MM.1S (cell line): ENCODE data around the gene TMEM14B.

Source experiments
- DNase-seq: peaks from one replicate; pipeline ENCODE4 v3.0.0-alpha.2; 2015
- H2AFZ ChIP-seq: fragments of 300-600 bp; sonication (generic); 2 replicates; pipeline ENCODE4 v1.6.0; 2016; ENCODE audit warnings: antibody characterized with exemption, low read length
- H3F3A ChIP-seq: fragments of 300-600 bp; sonication (generic); 2 replicates; pipeline ENCODE4 v1.6.1; 2016; ENCODE audit warnings: mild to moderate bottlenecking, antibody characterized with exemption, low read length, moderate library complexity, mixed read lengths; ENCODE audit not compliant: insufficient read depth
- H3K27ac ChIP-seq: fragments of 300-600 bp; sonication (generic); 2 replicates; pipeline ENCODE4 v1.5.1; 2016; ENCODE audit warnings: mild to moderate bottlenecking, low read length
- H3K27me3 ChIP-seq: fragments of 300-600 bp; sonication (generic); replicated peaks from 2 replicates; pipeline ENCODE4 v1.6.0; 2016; ENCODE audit warnings: low read length; ENCODE audit not compliant: insufficient read depth
- H3K36me3 ChIP-seq: fragments of 300-600 bp; sonication (generic); replicated peaks from 2 replicates; pipeline ENCODE4 v1.6.1; 2016; ENCODE audit warnings: mild to moderate bottlenecking, low read length, mixed read lengths; ENCODE audit not compliant: insufficient read depth
- H3K4me1 ChIP-seq: fragments of 300-600 bp; sonication (generic); 2 replicates; pipeline ENCODE4 v1.6.1; 2016; ENCODE audit warnings: low read length, mixed read lengths
- H3K4me2 ChIP-seq: fragments of 300-600 bp; sonication (generic); 2 replicates; pipeline ENCODE4 v1.6.0; 2016; ENCODE audit warnings: low read depth, low read length
- H3K4me3 ChIP-seq: fragments of 300-600 bp; sonication (generic); 2 replicates; pipeline ENCODE4 v1.5.1; 2016; ENCODE audit warnings: low read length, mixed read lengths
- H3K79me2 ChIP-seq: fragments of 300-600 bp; sonication (generic); 2 replicates; pipeline ENCODE4 v1.6.1; 2016; ENCODE audit warnings: mixed run types, low read length, mixed read lengths
- H3K9ac ChIP-seq: fragments of 300-600 bp; sonication (generic); 2 replicates; pipeline ENCODE4 v1.6.1; 2016; ENCODE audit warnings: low read length, mixed read lengths
- H3K9me2 ChIP-seq: fragments of 300-600 bp; sonication (generic); replicated peaks from 2 replicates; pipeline ENCODE4 v1.6.1; 2016; ENCODE audit warnings: mild to moderate bottlenecking, low read length, mixed read lengths; ENCODE audit not compliant: insufficient read depth
- H3K9me3 ChIP-seq: fragments of 300-600 bp; sonication (generic); replicated peaks from 2 replicates; pipeline ENCODE4 v1.6.1; 2016; ENCODE audit warnings: mild to moderate bottlenecking, low read length, mixed read lengths; ENCODE audit not compliant: insufficient read depth
- H4K20me1 ChIP-seq: fragments of 300-600 bp; sonication (generic); 2 replicates; pipeline ENCODE4 v1.6.1; 2016; ENCODE audit warnings: mild to moderate bottlenecking, low read length, moderate library complexity, mixed read lengths; ENCODE audit not compliant: insufficient read depth
- EZH2 ChIP-seq: fragments of 300-600 bp; sonication (generic); optimal IDR thresholded peaks from 2 replicates; pipeline ENCODE3; 2017; ENCODE audit warnings: low read depth, mild to moderate bottlenecking, antibody characterized with exemption, low read length, mixed read lengths
- EZH2phosphoT487 ChIP-seq: fragments of 300-600 bp; sonication (generic); IDR thresholded peaks from 2 replicates; pipeline ENCODE4 v1.6.1; 2018; ENCODE audit warnings: antibody characterized with exemption, low read length
- TF ChIP-seq, protein P1 (sequence below): fragments of 300-600 bp; sonication (generic); IDR thresholded peaks from 2 replicates; pipeline ENCODE4 v1.5.1; 2016; ENCODE audit warnings: antibody characterized with exemption, low read length, mixed read lengths

Gene TMEM14B

DNA sequence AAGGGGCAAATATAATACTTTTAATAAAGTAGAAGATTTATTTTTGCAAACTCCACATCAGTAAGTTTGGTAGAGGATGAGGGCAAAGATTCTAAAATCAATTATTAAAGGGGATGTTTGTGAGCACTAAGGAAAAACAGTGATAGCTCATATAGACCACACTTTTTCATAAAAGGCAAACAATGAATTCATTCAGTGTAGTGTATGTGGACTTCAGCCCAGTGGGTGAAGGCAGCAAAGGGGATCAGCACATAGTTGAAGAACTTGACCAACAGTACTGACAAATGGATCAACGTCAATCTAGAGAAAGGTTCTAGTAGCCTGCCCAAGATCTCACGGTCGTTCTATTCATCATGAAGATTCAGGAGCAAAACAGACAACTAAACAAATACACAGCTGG lies 45.4 kb downstream of the TMEM14B start:
- DNase-seq, result no peak
- H3K9me3 ChIP-seq, result no peaks in the 10 kb centered on the region
- no peaks in the 10 kb centered on the region for H3K9me2 ChIP-seq
- no peak overlapping the region for H3K9ac ChIP-seq
- H3K4me3 ChIP-seq, result no peak overlapping the region
- H4K20me1 ChIP-seq, result no peaks in the 10 kb centered on the region
- H3K27ac ChIP-seq, result no peak overlapping the region
- no peak overlapping the region for H2AFZ ChIP-seq
- H3F3A ChIP-seq, result no peaks in the 10 kb centered on the region
- H3K79me2 ChIP-seq, result no peaks in the 10 kb centered on the region
- H3K4me2 ChIP-seq, result no peak overlapping the region
- TF ChIP-seq, protein P1, sequence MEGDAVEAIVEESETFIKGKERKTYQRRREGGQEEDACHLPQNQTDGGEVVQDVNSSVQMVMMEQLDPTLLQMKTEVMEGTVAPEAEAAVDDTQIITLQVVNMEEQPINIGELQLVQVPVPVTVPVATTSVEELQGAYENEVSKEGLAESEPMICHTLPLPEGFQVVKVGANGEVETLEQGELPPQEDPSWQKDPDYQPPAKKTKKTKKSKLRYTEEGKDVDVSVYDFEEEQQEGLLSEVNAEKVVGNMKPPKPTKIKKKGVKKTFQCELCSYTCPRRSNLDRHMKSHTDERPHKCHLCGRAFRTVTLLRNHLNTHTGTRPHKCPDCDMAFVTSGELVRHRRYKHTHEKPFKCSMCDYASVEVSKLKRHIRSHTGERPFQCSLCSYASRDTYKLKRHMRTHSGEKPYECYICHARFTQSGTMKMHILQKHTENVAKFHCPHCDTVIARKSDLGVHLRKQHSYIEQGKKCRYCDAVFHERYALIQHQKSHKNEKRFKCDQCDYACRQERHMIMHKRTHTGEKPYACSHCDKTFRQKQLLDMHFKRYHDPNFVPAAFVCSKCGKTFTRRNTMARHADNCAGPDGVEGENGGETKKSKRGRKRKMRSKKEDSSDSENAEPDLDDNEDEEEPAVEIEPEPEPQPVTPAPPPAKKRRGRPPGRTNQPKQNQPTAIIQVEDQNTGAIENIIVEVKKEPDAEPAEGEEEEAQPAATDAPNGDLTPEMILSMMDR, result no peak
- TF ChIP-seq EZH2 (no peak), EZH2phosphoT487 (no peak)
- no peaks in the 10 kb centered on the region for H3K4me1 ChIP-seq
- H3K27me3 ChIP-seq, result no peaks in the 10 kb centered on the region
- H3K36me3 ChIP-seq, result no peaks in the 10 kb centered on the region

DNA sequence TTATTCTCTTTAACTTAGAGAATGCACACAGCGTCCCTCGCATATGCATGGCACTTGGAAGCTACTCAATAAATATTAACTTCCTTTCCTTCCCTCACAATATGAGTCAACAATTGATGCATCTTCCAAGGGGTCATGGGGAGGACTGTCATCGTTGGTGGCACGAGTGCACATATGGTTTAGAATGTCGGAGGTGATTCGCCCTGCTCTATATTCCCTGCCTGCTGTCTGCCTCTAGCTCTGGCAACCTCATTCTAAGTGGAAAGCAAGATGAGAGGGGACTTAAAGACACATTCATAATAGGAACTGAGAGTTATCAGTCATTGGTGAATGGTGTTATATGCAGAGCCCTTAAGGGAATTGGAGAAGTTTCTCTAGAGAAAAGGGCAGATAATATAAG lies 46.1 kb downstream of the TMEM14B start:
- DNase-seq, result no peak

DNA sequence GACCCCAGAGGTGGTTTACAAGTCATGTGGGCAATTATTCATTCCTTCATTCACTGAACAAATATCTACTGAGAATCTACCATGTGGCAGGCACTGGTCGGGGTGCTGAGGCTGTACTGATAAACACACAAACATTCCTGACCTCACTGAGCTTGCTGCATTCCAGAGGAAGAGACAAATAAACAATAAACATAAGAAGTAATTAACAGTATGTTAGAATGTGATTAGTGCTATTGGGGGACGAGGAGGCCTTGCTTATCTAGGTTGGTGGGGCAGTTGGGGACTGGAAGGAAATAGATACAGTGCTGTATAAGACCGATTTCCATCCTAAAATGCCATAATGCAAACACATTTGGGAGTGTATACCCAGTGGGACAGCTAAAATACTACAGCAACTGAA lies 46.6 kb downstream of the TMEM14B start:
- H3F3A ChIP-seq, result no peaks in the 10 kb centered on the region
- no peaks in the 10 kb centered on the region for H3K4me1 ChIP-seq
- no peaks in the 10 kb centered on the region for H3K27me3 ChIP-seq
- no peak overlapping the region for H2AFZ ChIP-seq
- TF ChIP-seq, protein P1, result no peak
- no peak for TF ChIP-seq EZH2
- no peak for TF ChIP-seq EZH2phosphoT487
- DNase-seq, result no peak
- H3K9ac ChIP-seq, result no peak overlapping the region
- no peaks in the 10 kb centered on the region for H3K9me3 ChIP-seq
- H3K27ac ChIP-seq, result no peak overlapping the region
- no peaks in the 10 kb centered on the region for H3K36me3 ChIP-seq
- H3K4me3 ChIP-seq, result no peak overlapping the region
- H3K9me2 ChIP-seq, result no peaks in the 10 kb centered on the region
- H3K79me2 ChIP-seq, result no peaks in the 10 kb centered on the region
- H3K4me2 ChIP-seq, result no peak overlapping the region
- H4K20me1 ChIP-seq, result no peaks in the 10 kb centered on the region

More for the DNA sequence above, 46.1 kb downstream of the TMEM14B start:
- H3K4me2 ChIP-seq, result no peak overlapping the region
- H3K27me3 ChIP-seq, result no peaks in the 10 kb centered on the region
- H3K9me2 ChIP-seq, result no peaks in the 10 kb centered on the region
- H4K20me1 ChIP-seq, result no peaks in the 10 kb centered on the region
- no peaks in the 10 kb centered on the region for H3K4me1 ChIP-seq
- H2AFZ ChIP-seq, result no peak overlapping the region
- no peaks in the 10 kb centered on the region for H3K36me3 ChIP-seq
- H3F3A ChIP-seq, result no peaks in the 10 kb centered on the region
- H3K79me2 ChIP-seq, result no peaks in the 10 kb centered on the region
- no peaks in the 10 kb centered on the region for H3K9me3 ChIP-seq
- H3K27ac ChIP-seq, result no peak overlapping the region
- TF ChIP-seq, protein P1, result no peak
- TF ChIP-seq EZH2phosphoT487 (no peak), EZH2 (no peak)
- H3K9ac ChIP-seq, result no peak overlapping the region
- no peak overlapping the region for H3K4me3 ChIP-seq
